Endothelial cell (in vitro differentiated cells): ENCODE measurements around the gene ZFAND3. TPM values are rescaled to one million over a fixed set of nuclear protein-coding genes. Genes with fewer than 3 reads are reported as not detected.

Source experiments
- DNase-seq: peaks from one replicate; pipeline ENCODE4 v3.0.0; 2021; ENCODE audit warnings: low spot score
- H3K27ac Mint-ChIP-seq: one replicate; pipeline ENCODE4 v1.8.0; 2021; ENCODE audit warnings: mixed read lengths, inconsistent platforms; ENCODE audit not compliant: unreplicated experiment
- H3K27me3 Mint-ChIP-seq: one replicate; pipeline ENCODE4 v1.8.0; 2021; ENCODE audit warnings: mild to moderate bottlenecking, moderate library complexity, mixed read lengths, inconsistent platforms; ENCODE audit not compliant: unreplicated experiment
- H3K36me3 Mint-ChIP-seq: one replicate; pipeline ENCODE4 v1.8.0; 2021; ENCODE audit warnings: mild to moderate bottlenecking, low read depth, mixed read lengths, inconsistent platforms; ENCODE audit not compliant: unreplicated experiment
- H3K4me1 Mint-ChIP-seq: one replicate; pipeline ENCODE4 v1.8.0; 2021; ENCODE audit warnings: mild to moderate bottlenecking, mixed read lengths, inconsistent platforms; ENCODE audit not compliant: unreplicated experiment
- H3K4me3 Mint-ChIP-seq: one replicate; pipeline ENCODE4 v1.8.0; 2021; ENCODE audit warnings: mild to moderate bottlenecking, mixed read lengths, inconsistent platforms; ENCODE audit not compliant: unreplicated experiment
- H3K9me3 Mint-ChIP-seq: one replicate; pipeline ENCODE4 v1.8.0; 2021; ENCODE audit warnings: mixed read lengths, inconsistent platforms; ENCODE audit not compliant: unreplicated experiment
- CTCF ChIP-seq: fragments of 200-600 bp; sonication (generic); IDR thresholded peaks from one replicate; pipeline ENCODE4 v1.5.0; 2021; ENCODE audit warnings: antibody characterized with exemption; ENCODE audit not compliant: unreplicated experiment
- total RNA-seq: library from RNA; stranded (reverse); fragmentation: NEBNext Ultra II Directional; extraction: Animal tissue kit (Norgen Biotek cat#: 25700); gene quantifications from one replicate; pipeline ENCODE4 v1.2.1, GENCODE V29; 2021; ENCODE audit not compliant: unreplicated experiment

The ZFAND3 gene
- total RNA-seq, 1 donor from 2014 or later: 96.3 TPM

- DNase-seq: no peak
- Mint-ChIP-seq H3K4me1 (peaks cover 7% of the 10 kb centered on the region), H3K27ac (no peak overlapping the region), H3K9me3 (no peaks in the 10 kb centered on the region), H3K27me3 (no peaks in the 10 kb centered on the region), H3K4me3 (no peak overlapping the region), H3K36me3 (no peaks in the 10 kb centered on the region)
- TF ChIP-seq CTCF: no peak
Measured at GRCh38 chr6:38088010-38088409, 268.5 kb downstream of the ZFAND3 start.

GRCh38 chr6:38088829-38089228 is 269.3 kb downstream of the ZFAND3 start:
- no peaks in the 10 kb centered on the region for H3K9me3 Mint-ChIP-seq
- H3K36me3 Mint-ChIP-seq: no peaks in the 10 kb centered on the region
- H3K27ac Mint-ChIP-seq: no peak overlapping the region
- no peaks in the 10 kb centered on the region for H3K27me3 Mint-ChIP-seq
- TF ChIP-seq CTCF: no peak
- no peak for DNase-seq
- peaks cover 7% of the 10 kb centered on the region for H3K4me1 Mint-ChIP-seq
- no peak overlapping the region for H3K4me3 Mint-ChIP-seq

- H3K27me3 Mint-ChIP-seq: no peaks in the 10 kb centered on the region
- H3K4me1 Mint-ChIP-seq: peaks cover 7% of the 10 kb centered on the region
- no peak for DNase-seq
- no peak overlapping the region for H3K4me3 Mint-ChIP-seq
- H3K9me3 Mint-ChIP-seq: no peaks in the 10 kb centered on the region
- H3K27ac Mint-ChIP-seq: no peak overlapping the region
- no peaks in the 10 kb centered on the region for H3K36me3 Mint-ChIP-seq
- TF ChIP-seq CTCF: no peak
Measured at GRCh38 chr6:38091613-38092012, 272.1 kb downstream of the ZFAND3 start.

GRCh38 chr6:38092465-38092864 is 272.9 kb downstream of the ZFAND3 start:
- H3K27ac Mint-ChIP-seq: no peak overlapping the region
- peaks cover 8% of the 10 kb centered on the region for H3K4me1 Mint-ChIP-seq
- no peak for TF ChIP-seq CTCF
- H3K9me3 Mint-ChIP-seq: no peaks in the 10 kb centered on the region
- DNase-seq: no peak
- H3K36me3 Mint-ChIP-seq: no peaks in the 10 kb centered on the region
- H3K27me3 Mint-ChIP-seq: no peaks in the 10 kb centered on the region
- no peak overlapping the region for H3K4me3 Mint-ChIP-seq

- no peak for TF ChIP-seq CTCF
- Mint-ChIP-seq H3K4me3 (no peak overlapping the region), H3K4me1 (peaks cover 11% of the 10 kb centered on the region), H3K27ac (no peak overlapping the region), H3K9me3 (no peaks in the 10 kb centered on the region), H3K27me3 (no peaks in the 10 kb centered on the region), H3K36me3 (no peaks in the 10 kb centered on the region)
- no peak for DNase-seq
Measured at GRCh38 chr6:38092964-38093363, 273.4 kb downstream of the ZFAND3 start.
